WERI-Rb-1 (cell line): ENCODE results near the gene RTL10.

Source experiments
- DNase-seq: peaks from one replicate; pipeline ENCODE4 v3.0.0-alpha.2; 2020
- H3K27ac ChIP-seq: fragments of 250-450 bp; sonication (Bioruptor Pico); 2 replicates; pipeline ENCODE4 v1.5.1; 2020; ENCODE audit warnings: mild to moderate bottlenecking, moderate library complexity
- H3K27me3 ChIP-seq: fragments of 250-450 bp; sonication (Bioruptor Pico); 2 replicates; pipeline ENCODE4 v1.5.1; 2021; ENCODE audit warnings: mild to moderate bottlenecking, low read depth, moderate library complexity; ENCODE audit not compliant: insufficient read depth, severe bottlenecking
- H3K36me3 ChIP-seq: fragments of 250-450 bp; sonication (Bioruptor Pico); 2 replicates; pipeline ENCODE4 v1.5.1; 2020; ENCODE audit warnings: mild to moderate bottlenecking, moderate library complexity
- H3K4me3 ChIP-seq: 2 replicates; pipeline ENCODE4 v1.5.1; 2011; ENCODE audit warnings: low read depth, mild to moderate bottlenecking, control low read depth, low read length
- H3K9me3 ChIP-seq: fragments of 250-450 bp; sonication (Bioruptor Pico); 2 replicates; pipeline ENCODE4 v1.5.1; 2021; ENCODE audit warnings: mild to moderate bottlenecking, moderate library complexity; ENCODE audit not compliant: severe bottlenecking
- TF ChIP-seq, protein P1 (sequence below): IDR thresholded peaks from 2 replicates; pipeline ENCODE4 v1.5.1; 2011; ENCODE audit warnings: low read depth, mild to moderate bottlenecking, control low read depth, inconsistent platforms, low read length

RTL10 gene

DNA sequence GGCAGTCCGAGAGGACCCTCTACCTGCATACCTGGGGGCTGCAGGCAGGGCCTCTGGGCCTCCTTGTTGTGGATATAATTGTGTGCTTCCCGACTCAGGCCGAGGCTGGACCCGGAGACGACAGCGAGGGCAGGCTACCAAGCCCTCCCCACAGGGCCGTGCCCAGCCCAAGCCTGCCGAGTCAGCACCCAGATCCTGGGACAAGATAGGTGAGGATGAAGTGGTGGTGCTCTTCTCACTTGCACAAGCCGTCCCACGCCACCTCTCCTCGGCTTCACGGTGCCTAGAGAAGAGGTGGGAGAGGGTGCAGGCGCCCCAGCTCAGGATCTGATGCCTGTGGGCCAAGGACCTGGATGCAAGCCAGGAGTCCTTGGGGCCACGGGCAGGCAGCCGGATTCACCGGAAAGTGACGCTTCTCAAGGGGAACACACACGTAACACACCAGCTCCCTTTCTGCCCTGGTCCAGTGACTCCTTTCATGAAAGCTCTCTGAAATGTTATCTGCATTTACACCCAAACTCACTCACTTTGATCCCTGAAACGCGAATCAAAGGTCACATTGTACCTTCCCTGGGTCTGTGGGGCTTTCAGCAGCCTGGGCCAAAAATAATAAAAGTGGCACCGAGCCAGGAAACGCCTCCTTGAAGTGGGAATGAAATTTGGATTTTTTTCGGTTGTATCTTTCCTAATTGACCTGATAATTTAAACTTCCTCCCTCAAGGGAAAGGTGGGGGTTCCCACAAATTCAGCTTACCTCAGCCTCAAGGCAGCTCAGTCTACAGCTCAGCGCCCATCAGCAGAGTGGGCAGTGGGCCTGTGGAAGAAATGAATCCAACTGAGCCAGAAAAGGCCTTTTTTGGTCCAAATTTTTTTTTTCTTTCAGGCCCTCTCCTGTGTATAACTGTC is 1.1 kb upstream of the RTL10 start:
- Histone ChIP-seq H3K27ac (peak overlapping the region; percentile 94), H3K36me3 (peaks cover 26% of the 10 kb centered on the region), H3K9me3 (no peaks in the 10 kb centered on the region), H3K4me3 (peak overlapping the region; percentile 88), H3K27me3 (no peaks in the 10 kb centered on the region)
- DNase-seq: no peak
- TF ChIP-seq, protein P1, sequence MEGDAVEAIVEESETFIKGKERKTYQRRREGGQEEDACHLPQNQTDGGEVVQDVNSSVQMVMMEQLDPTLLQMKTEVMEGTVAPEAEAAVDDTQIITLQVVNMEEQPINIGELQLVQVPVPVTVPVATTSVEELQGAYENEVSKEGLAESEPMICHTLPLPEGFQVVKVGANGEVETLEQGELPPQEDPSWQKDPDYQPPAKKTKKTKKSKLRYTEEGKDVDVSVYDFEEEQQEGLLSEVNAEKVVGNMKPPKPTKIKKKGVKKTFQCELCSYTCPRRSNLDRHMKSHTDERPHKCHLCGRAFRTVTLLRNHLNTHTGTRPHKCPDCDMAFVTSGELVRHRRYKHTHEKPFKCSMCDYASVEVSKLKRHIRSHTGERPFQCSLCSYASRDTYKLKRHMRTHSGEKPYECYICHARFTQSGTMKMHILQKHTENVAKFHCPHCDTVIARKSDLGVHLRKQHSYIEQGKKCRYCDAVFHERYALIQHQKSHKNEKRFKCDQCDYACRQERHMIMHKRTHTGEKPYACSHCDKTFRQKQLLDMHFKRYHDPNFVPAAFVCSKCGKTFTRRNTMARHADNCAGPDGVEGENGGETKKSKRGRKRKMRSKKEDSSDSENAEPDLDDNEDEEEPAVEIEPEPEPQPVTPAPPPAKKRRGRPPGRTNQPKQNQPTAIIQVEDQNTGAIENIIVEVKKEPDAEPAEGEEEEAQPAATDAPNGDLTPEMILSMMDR: 0 out of 2 replicates have a peak, but pooled peaks have one; percentile 0

DNA sequence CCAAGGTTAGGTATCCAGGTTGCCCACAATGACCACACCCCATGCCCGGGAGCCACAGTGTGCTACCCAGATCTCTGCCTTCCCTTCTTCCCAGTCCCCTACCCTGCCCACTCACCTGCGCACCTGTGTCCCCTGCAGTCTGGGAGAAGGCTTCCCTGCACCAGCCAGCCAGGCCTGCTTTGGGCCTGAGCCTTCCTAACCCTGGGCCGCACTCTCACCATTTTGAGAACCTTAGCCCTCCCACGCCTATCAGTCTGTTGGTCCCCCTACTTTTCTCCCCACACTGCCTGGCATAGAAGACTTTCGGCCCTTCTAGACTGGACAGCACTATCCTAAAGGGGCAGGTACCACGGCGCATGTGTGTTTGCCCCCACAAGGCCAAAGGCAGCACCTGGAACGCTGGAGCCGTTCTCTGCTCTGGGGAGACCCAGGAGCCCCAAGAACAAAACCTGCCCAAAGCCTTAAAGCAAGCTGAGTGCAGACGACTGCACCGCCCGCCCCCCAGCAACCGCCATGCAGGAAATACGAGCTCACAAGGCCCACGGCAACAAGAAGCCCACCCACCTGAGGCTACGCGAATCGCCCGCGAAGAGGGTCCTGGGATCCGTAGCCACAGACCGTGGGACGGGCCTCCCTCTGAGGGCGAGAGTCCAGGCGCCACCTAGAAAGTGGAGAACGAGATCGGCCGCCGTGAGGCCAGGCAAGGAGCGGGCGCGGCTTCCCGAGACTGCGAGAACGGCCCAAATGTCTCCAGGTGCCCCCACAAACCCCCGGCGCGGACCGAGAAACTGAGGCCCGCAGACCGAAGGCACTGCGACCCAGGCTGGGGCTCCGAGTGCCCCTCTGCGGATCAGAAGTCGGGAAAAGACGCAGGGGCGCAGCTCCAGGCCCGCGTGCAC is 546 bp downstream of the RTL10 start:
- TF ChIP-seq, protein P1: no peak
- H3K27ac ChIP-seq: peak overlapping the region; percentile 94
- DNase-seq: no peak
- no peaks in the 10 kb centered on the region for H3K27me3 ChIP-seq
- H3K9me3 ChIP-seq: no peaks in the 10 kb centered on the region
- peaks cover 40% of the 10 kb centered on the region for H3K36me3 ChIP-seq
- peak overlapping the region; percentile 88 for H3K4me3 ChIP-seq

DNA sequence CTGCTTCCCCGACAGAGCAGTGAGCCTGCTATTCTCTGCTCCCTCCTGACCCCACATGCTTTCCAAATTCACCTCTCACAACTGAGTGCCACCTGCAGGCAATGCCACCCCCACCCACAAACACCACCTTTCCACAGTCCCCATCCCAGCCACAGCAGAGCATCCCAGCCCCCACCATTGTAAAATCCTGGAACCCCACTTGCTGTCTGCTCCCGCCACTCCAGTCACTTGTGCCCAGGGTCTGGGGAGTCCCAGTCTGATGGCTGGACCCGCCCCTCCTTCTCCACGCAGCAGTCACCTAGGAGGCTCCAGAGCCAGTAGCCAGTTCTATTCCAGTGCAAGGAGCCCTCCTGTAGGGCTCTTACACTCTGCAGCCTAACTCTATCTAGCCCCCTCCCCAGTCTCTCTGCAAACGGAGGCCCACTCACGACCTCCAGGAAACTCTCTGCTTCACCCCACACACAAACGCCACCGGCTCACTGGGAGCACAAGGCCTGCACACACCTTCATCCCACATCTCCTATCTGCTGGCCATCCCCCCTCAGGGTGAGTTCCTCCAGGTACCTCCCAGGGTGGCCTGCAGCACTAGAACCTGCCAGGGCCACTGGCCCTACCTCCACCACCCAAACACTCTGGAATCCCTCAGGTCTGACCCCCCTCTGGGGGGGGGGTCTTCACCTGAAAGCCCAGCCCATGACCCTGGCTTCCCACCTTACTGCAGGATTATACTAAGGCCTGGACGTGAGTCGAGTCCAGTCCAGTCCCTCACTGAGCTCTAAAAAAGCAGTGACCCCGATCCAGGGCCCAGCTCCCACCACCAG is 1.4 kb downstream of the RTL10 start:
- Histone ChIP-seq H3K36me3 (peaks cover 40% of the 10 kb centered on the region), H3K27ac (peak overlapping the region; percentile 94; the same call in 1 of the 2 replicates), H3K27me3 (no peaks in the 10 kb centered on the region), H3K9me3 (no peaks in the 10 kb centered on the region), H3K4me3 (peak overlapping the region; percentile 88)
- TF ChIP-seq, protein P1: no peak
- no peak for DNase-seq

DNA sequence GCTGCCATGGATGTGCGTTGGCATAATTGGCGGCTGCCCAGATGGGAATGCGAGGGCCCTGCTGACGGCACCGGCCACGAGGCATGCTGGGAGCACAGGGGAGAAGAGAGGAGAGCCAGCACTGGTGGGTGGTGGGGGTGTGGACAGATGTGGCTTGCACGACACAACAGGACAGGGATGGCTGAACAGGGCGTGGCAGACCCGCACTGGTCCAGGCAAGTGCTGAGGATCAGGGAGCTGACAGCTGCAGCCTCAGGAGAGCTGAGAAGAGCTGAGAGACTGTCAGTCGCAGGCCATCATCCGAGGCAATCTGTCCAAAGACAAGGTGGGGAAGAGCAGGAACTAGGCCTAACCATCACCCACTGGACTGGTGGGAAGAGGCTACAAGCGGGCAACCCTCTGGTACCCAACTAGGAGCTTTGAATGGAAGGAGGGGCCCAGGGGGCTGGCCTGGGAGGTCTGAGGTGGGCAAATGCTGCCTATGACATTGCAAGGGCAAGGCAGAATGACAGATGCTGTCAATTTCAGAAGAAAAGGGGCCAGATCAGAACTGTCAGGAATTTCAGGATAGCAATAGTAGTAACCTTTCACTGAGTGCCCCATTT is 2.4 kb downstream of the RTL10 start:
- Histone ChIP-seq H3K27me3 (no peaks in the 10 kb centered on the region), H3K9me3 (no peaks in the 10 kb centered on the region), H3K4me3 (no peak overlapping the region), H3K27ac (no peak overlapping the region), H3K36me3 (peaks cover 40% of the 10 kb centered on the region)
- TF ChIP-seq, protein P1: no peak
- DNase-seq: no peak
